BE2C (cell line): ENCODE measurements around the gene SNORC.

Experiments used
- DNase-seq: peaks from one replicate; pipeline ENCODE4 v3.0.0-alpha.2; 2020
- H3K27me3 ChIP-seq: fragments of 250-450 bp; sonication (Bioruptor Pico); 2 replicates; pipeline ENCODE4 v1.5.1; 2020; ENCODE audit warnings: mild to moderate bottlenecking
- H3K36me3 ChIP-seq: fragments of 250-450 bp; sonication (Bioruptor Pico); 2 replicates; pipeline ENCODE4 v1.5.1; 2020; ENCODE audit warnings: mild to moderate bottlenecking
- H3K4me1 ChIP-seq: fragments of 250-450 bp; sonication (Bioruptor Pico); 2 replicates; pipeline ENCODE4 v1.5.1; 2020
- H3K4me3 ChIP-seq: 2 replicates; pipeline ENCODE4 v1.5.1; 2011; ENCODE audit warnings: low read depth, low read length
- H3K9me3 ChIP-seq: fragments of 250-450 bp; sonication (Bioruptor Pico); 2 replicates; pipeline ENCODE4 v1.5.1; 2020
- CTCF ChIP-seq: IDR thresholded peaks from 2 replicates; pipeline ENCODE4 v1.5.1; 2012; ENCODE audit warnings: mild to moderate bottlenecking, low read depth, low read length

Gene SNORC

GRCh38 chr2:232860593-232861241 lies 9.3 kb upstream of the SNORC start:
- H3K27me3 ChIP-seq: no peaks in the 10 kb centered on the region
- no peaks in the 10 kb centered on the region for H3K9me3 ChIP-seq
- no peak for TF ChIP-seq CTCF
- H3K4me1 ChIP-seq: no peaks in the 10 kb centered on the region
- H3K4me3 ChIP-seq: no peak overlapping the region
- DNase-seq: no peak
- H3K36me3 ChIP-seq: peaks cover 27% of the 10 kb centered on the region

GRCh38 chr2:232861353-232861752 lies 8.7 kb upstream of the SNORC start:
- Histone ChIP-seq H3K4me1 (no peaks in the 10 kb centered on the region), H3K27me3 (no peaks in the 10 kb centered on the region), H3K36me3 (peaks cover 23% of the 10 kb centered on the region), H3K9me3 (no peaks in the 10 kb centered on the region), H3K4me3 (no peak overlapping the region)
- no peak for DNase-seq
- TF ChIP-seq CTCF: no peak

- no peak for TF ChIP-seq CTCF
- Histone ChIP-seq H3K36me3 (peaks cover 7% of the 10 kb centered on the region), H3K4me3 (no peak overlapping the region)
These were observed 6.1 kb upstream of the SNORC start for GRCh38 chr2:232863996-232864395.

GRCh38 chr2:232865165-232865564 lies 4.9 kb upstream of the SNORC start:
- DNase-seq: no peak
- Histone ChIP-seq H3K27me3 (no peaks in the 10 kb centered on the region), H3K4me3 (no peak overlapping the region), H3K36me3 (peaks cover 7% of the 10 kb centered on the region), H3K4me1 (no peaks in the 10 kb centered on the region), H3K9me3 (no peaks in the 10 kb centered on the region)
- no peak for TF ChIP-seq CTCF

More at GRCh38 chr2:232863996-232864395, 6.1 kb upstream of the SNORC start:
- H3K27me3 ChIP-seq: no peaks in the 10 kb centered on the region
- no peaks in the 10 kb centered on the region for H3K4me1 ChIP-seq
- no peak for DNase-seq
- H3K9me3 ChIP-seq: no peaks in the 10 kb centered on the region

- no peak for DNase-seq
- no peak for TF ChIP-seq CTCF
- Histone ChIP-seq H3K9me3 (no peaks in the 10 kb centered on the region), H3K4me1 (no peaks in the 10 kb centered on the region), H3K27me3 (no peaks in the 10 kb centered on the region), H3K4me3 (no peak overlapping the region), H3K36me3 (peaks cover 3% of the 10 kb centered on the region)
These were observed 4.0 kb upstream of the SNORC start for GRCh38 chr2:232866104-232866503.

GRCh38 chr2:232869138-232870017 lies 686 bp upstream of the SNORC start:
- Histone ChIP-seq H3K36me3 (no peaks in the 10 kb centered on the region), H3K9me3 (no peaks in the 10 kb centered on the region), H3K4me3 (no peak overlapping the region), H3K27me3 (no peaks in the 10 kb centered on the region), H3K4me1 (no peaks in the 10 kb centered on the region)
- no peak for TF ChIP-seq CTCF
- no peak for DNase-seq
